Stomach (tissue), 4 donors: ENCODE measurements around the gene SESN3.

ENCODE experiments used
- EP300 ChIP-seq: sonication (generic); formaldehyde crosslinking; IDR thresholded peaks from one replicate; pipeline ENCODE4 v1.6.1; 2017; ENCODE audit warnings: antibody characterized with exemption
- POLR2A ChIP-seq, 4 donors: fragments of 450-650 bp; IDR thresholded peaks; one replicate each; pipeline ENCODE4 v1.6.1; 2016; ENCODE audit warnings: antibody characterized with exemption in 4 of 4, control low read depth in 2 of 4, mild to moderate bottlenecking in 1 of 4, moderate library complexity in 1 of 4
- POLR2AphosphoS5 ChIP-seq, 3 donors: sonication (generic); formaldehyde crosslinking; IDR thresholded peaks; one replicate each; pipeline ENCODE4 v1.6.1; 2016; ENCODE audit warnings: antibody characterized with exemption in 3 of 3

DNA sequence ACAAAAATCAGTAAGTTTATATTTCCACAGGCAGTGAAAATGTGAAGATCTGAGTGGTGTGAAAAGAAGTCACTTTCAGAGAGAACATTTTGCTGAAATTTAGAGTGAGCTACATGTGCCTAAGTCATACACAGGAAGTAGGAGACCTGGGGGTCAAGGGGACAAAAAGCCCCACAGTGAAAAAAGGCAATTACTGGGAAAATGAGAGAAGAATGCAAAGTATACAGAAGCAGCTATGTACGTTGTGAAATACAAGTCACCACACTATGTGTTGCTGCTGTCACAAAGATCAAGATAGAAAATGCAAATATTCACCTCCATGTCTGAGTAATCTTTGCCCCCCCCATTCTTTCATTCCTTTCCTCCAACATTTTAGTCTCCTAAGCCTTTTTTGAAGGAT, 21.6 kb upstream of the SESN3 start:
- no peak for TF ChIP-seq POLR2AphosphoS5 (IDR thresholded peaks at IDR 0.05)
- TF ChIP-seq POLR2A (IDR thresholded peaks at IDR 0.05) = no peak
- TF ChIP-seq EP300 = no peak
